H1 (cell line): ENCODE data around the gene KLHL40. TPM values are rescaled to one million over a fixed set of nuclear protein-coding genes. Genes with fewer than 3 reads are reported as not detected.

Experiments used
- CBX8 ChIP-seq: fragments of 300-800, 300-1000 bp; sonication (generic); IDR thresholded peaks from 2 replicates; pipeline ENCODE4 v1.7.1; 2016; ENCODE audit warnings: low read depth, low read length, borderline replicate concordance
- CHD7 ChIP-seq: fragments of 300-600 bp; sonication (generic); IDR thresholded peaks from 2 replicates; pipeline ENCODE4 v1.7.1; 2012; ENCODE audit warnings: low read length, moderate library complexity, mild to moderate bottlenecking, inconsistent platforms; ENCODE audit not compliant: insufficient replicate concordance
- CREB1 ChIP-seq: IDR thresholded peaks from 2 replicates; pipeline ENCODE4 v1.6.1; 2012; ENCODE audit warnings: inconsistent platforms
- EP300 ChIP-seq, 2 experiments: IDR thresholded peaks; 1 replicate in 1 of 2; 2 replicates in 1 of 2; pipeline ENCODE4 v1.6.1; 2011 to 2012; ENCODE audit warnings: low read depth in 2 of 2, low read length in 2 of 2, mild to moderate bottlenecking in 2 of 2, borderline replicate concordance in 1 of 2, inconsistent platforms in 1 of 2, moderate library complexity in 1 of 2
- HDAC6 ChIP-seq: IDR thresholded peaks from one replicate; pipeline ENCODE4 v1.7.1; 2012; ENCODE audit warnings: low read depth, mild to moderate bottlenecking, inconsistent platforms, low read length, moderate library complexity
- KDM1A ChIP-seq: fragments of 200-600, 300-600 bp; sonication (generic); IDR thresholded peaks from 2 replicates; pipeline ENCODE4 v1.7.1; 2016; ENCODE audit warnings: mild to moderate bottlenecking, low read length, borderline replicate concordance
- NANOG ChIP-seq: IDR thresholded peaks from 2 replicates; pipeline ENCODE4 v1.6.1; 2011; ENCODE audit warnings: low read length, low read depth, mild to moderate bottlenecking, inconsistent platforms; ENCODE audit not compliant: insufficient read depth, poor library complexity, severe bottlenecking
- SIN3A ChIP-seq, 2 experiments: IDR thresholded peaks in 1 of 2; conservative IDR thresholded peaks in 1 of 2; 2 replicates each; pipeline ENCODE4 v1.6.1; 2011 to 2012; ENCODE audit warnings: low read length in 2 of 2, improper control_type of control experiment in 1 of 2, low read depth in 1 of 2, mild to moderate bottlenecking in 1 of 2
- SIX5 ChIP-seq: IDR thresholded peaks from 2 replicates; pipeline ENCODE4 v1.6.1; 2011; ENCODE audit warnings: mild to moderate bottlenecking, low read depth, low read length
- ZNF274 ChIP-seq: IDR thresholded peaks from 2 replicates; pipeline ENCODE4 v1.7.0; 2012; ENCODE audit warnings: low read length, borderline replicate concordance; ENCODE audit errors: extremely low read depth
- polyA plus RNA-seq, 7 experiments: library from polyadenylated mRNA; depleted of rRNA in 3 of 7; stranded (reverse) in 5 of 7; unstranded in 2 of 7; fragments of >200 nt in 5 of 7; fragments of 200-250 nt in 2 of 7; gene quantifications; 1 replicate in 5 of 7; 2 replicates in 1 of 7; 4 replicates in 1 of 7; pipeline versions ENCODE4 v1.2.1 to v1.2.3, GENCODE V29; 2011 to 2013; ENCODE audit warnings: missing spikeins in 2 of 7, mixed read lengths in 2 of 7
- total RNA-seq: library from RNA; stranded (reverse); fragmentation: NEBNext Ultra II Directional; extraction: Animal tissue kit (Norgen Biotek cat#: 25700); gene quantifications from 2 replicates; pipeline ENCODE4 v1.2.1, GENCODE V29; 2021

The KLHL40 gene
- total and polyA plus RNA-seq, 2 of the 8 experiments (the other 6 are each of a cell fraction or from before 2014, with no cell fraction given), result 0.02 TPM; not detected in 1

GRCh38 chr3:42730706-42731420 is 45.5 kb downstream of the KLHL40 start (continued):
- TF ChIP-seq CHD7 (no peak), EP300 (IDR thresholded peaks at IDR 0.05; ENCODE audit: borderline replicate concordance in 1 of 2, low read depth in 2 of 2, low read length in 2 of 2) (no peak), HDAC6 (no peak), CBX8 (no peak), NANOG (no peak), SIN3A (conservative IDR thresholded peaks at IDR 0.05 in 1 of 2, IDR thresholded peaks at IDR 0.05 in 1 of 2; ENCODE audit: low read depth in 1 of 2, low read length in 2 of 2) (no peak), CREB1 (no peak), KDM1A (no peak), ZNF274 (no peak), SIX5 (no peak)
